Tongue (tissue), 3 donors: ENCODE data around the gene OR3A3. TPM values are rescaled to one million over a fixed set of nuclear protein-coding genes. Genes with fewer than 3 reads are reported as not detected.

Source experiments
- DNase-seq: peaks from one replicate; pipeline ENCODE4 v3.0.0-alpha.2; 2015
- small RNA-seq: library from RNA; depleted of rRNA; stranded (forward); fragments of <200 nt; gene quantifications from one replicate; pipeline ENCODE3, GENCODE V24; 2014; ENCODE audit warnings: low replicate concordance
- total RNA-seq: library from RNA; depleted of rRNA; stranded (reverse); fragments of >200 nt; gene quantifications from one replicate; pipeline ENCODE4 v1.2.3, GENCODE V29; 2014

The OR3A3 gene
- total RNA-seq, 1 donor from 2014 or later, result not detected

DNA sequence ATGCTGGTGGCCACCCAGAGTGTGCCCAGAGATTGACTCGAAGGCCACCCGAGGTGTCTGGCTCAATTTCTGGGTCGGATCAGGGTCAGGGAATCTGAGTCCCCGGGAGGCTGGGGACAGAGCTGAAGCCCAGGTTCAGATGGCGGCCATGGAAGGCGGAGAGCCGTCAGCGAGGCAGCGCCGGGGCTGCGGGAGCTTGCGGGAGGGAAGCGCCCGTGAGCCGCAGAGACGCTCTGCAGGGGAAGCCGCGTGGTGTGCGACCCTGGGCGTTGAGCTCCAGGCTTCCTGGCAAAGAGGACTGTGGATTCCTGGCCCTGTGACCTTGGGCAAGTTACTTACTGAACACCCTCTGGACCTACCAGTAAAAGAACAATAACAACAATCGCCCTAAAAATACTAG is 61.0 kb downstream of the OR3A3 start:
- DNase-seq, result no peak

Small RNA genes lying within 50 kb of the gene (small RNA-seq; reads per million reads assigned to genes)
- gene OR1AC1P, result not detected

Other genes with a start within 250 kb of the OR3A3 start
- gene OR1A2, start 213.9 kb upstream of the OR3A3 start, total RNA-seq, result not detected
- not detected for gene OR1A1, start 203.7 kb upstream of the OR3A3 start, total RNA-seq
- gene OR3A1, start 113.0 kb upstream of the OR3A3 start, total RNA-seq, result 0.72 TPM
- 0.31 TPM for gene OR3A2, start 25.1 kb upstream of the OR3A3 start, total RNA-seq
- not detected for gene OR1E1, start 13.0 kb upstream of the OR3A3 start, total RNA-seq
- gene OR1E2, start 22.5 kb downstream of the OR3A3 start, total RNA-seq, result not detected
- not detected for gene SPATA22, start 60.4 kb downstream of the OR3A3 start, total RNA-seq
- 4.4 TPM for gene ASPA, start 64.6 kb downstream of the OR3A3 start, total RNA-seq
- gene TRPV3, start 146.4 kb downstream of the OR3A3 start, total RNA-seq, result 1.8 TPM
- gene TRPV1, start 198.0 kb downstream of the OR3A3 start, total RNA-seq, result 8.2 TPM
- gene SHPK, start 224.9 kb downstream of the OR3A3 start, total RNA-seq, result 15.3 TPM
- gene CTNS, start 225.4 kb downstream of the OR3A3 start, total RNA-seq, result 14.7 TPM